ENCODE data around the gene MACF1. TPM values are rescaled to one million over a fixed set of nuclear protein-coding genes. Genes with fewer than 3 reads are reported as not detected.

MACF1 gene
- total RNA-seq, 1 experiment from 2014 or later = 104 TPM

DNA sequence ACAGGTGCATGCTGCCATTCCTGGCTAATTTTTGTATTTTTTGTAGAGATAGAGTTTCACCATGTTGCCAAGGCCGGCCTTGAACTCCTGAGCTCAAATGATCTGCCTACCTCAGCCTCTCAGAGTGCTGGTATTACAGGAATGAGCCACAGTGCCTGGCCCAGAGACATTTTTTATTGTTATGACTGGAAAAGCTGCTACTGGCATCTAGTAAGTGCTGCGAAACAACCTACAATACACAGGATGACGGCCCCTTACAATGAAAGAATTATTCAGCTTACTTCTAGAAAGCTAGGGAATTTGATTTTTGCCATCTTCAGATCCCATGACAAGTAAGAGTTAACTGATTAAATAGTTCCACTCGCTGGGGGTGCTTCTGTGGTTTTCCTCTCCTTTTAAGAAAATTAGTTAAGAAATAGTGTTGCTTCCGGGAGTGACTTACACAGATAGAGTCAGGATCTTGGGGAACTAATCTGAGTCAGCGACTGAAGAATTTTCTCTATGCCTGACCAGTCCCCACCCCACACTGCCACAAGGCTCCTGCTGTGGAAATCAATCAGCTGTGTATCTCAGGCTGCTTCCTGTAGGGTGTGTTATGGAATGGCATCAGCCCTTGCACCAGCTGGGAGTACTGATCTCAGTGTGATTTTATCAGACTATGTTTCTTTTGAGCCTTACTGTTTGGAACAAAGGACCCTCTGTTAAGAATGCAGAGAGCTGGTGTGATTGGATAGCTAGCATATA, 194.0 kb downstream of the MACF1 start:
- Mint-ChIP-seq H3K36me3 (ENCODE audit: insufficient read depth, unreplicated experiment) (no peaks in the 10 kb centered on the region), H3K27ac (ENCODE audit: unreplicated experiment) (peak overlapping the region; percentile 48), H3K4me3 (ENCODE audit: unreplicated experiment) (no peak overlapping the region), H3K4me1 (ENCODE audit: low read depth, unreplicated experiment) (peaks cover 11% of the 10 kb centered on the region), H3K9me3 (ENCODE audit: unreplicated experiment) (no peaks in the 10 kb centered on the region), H3K27me3 (ENCODE audit: insufficient read depth, unreplicated experiment) (no peaks in the 10 kb centered on the region)
- Histone ChIP-seq H3K4me1 (peaks cover 32% of the 10 kb centered on the region), H3K4me3 (ENCODE audit: low read depth, low read length) (no peak overlapping the region), H3K36me3 (ENCODE audit: control insufficient read depth, insufficient read depth, low read length) (no peaks in the 10 kb centered on the region), H3K27me3 (replicated peaks; ENCODE audit: control insufficient read depth, insufficient read depth, low read length) (no peaks in the 10 kb centered on the region), H3K9me3 (no peaks in the 10 kb centered on the region)
- intact Hi-C loops (cut with micrococcal nuclease; ENCODE audit: unreplicated experiment) = loop anchor here (1.0 kb wide), 1 partner anchor 10 kb away; no protein-coding TSS in a partner anchor
- TF ChIP-seq, protein P1, sequence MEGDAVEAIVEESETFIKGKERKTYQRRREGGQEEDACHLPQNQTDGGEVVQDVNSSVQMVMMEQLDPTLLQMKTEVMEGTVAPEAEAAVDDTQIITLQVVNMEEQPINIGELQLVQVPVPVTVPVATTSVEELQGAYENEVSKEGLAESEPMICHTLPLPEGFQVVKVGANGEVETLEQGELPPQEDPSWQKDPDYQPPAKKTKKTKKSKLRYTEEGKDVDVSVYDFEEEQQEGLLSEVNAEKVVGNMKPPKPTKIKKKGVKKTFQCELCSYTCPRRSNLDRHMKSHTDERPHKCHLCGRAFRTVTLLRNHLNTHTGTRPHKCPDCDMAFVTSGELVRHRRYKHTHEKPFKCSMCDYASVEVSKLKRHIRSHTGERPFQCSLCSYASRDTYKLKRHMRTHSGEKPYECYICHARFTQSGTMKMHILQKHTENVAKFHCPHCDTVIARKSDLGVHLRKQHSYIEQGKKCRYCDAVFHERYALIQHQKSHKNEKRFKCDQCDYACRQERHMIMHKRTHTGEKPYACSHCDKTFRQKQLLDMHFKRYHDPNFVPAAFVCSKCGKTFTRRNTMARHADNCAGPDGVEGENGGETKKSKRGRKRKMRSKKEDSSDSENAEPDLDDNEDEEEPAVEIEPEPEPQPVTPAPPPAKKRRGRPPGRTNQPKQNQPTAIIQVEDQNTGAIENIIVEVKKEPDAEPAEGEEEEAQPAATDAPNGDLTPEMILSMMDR (IDR thresholded peaks at IDR 0.05; ENCODE audit: insufficient read depth in 1 of 2, low read depth in 1 of 2, low read length in 1 of 2, severe bottlenecking in 1 of 2, unreplicated experiment in 1 of 2) = no peak
- BruUV-seq (replicated peaks) = no TSS peak
- DNase-seq = peak; percentile 54 to 69
- ChIA-PET CTCF (interaction anchor here (0.7 to 1.2 kb wide), 3 partner anchors 9 to 12 kb away, joined by 4 to 6 read pairs (median 4); no protein-coding TSS in a partner anchor), POLR2A (interaction anchor here (0.6 to 1.3 kb wide), 2 partner anchors 9 to 595 kb away, joined by 3 read pairs; no protein-coding TSS in a partner anchor)

GRCh38 chr1:39401106-39401505, 196.6 kb downstream of the MACF1 start:
- Mint-ChIP-seq H3K27ac (ENCODE audit: unreplicated experiment) (no peak overlapping the region), H3K27me3 (ENCODE audit: insufficient read depth, unreplicated experiment) (no peaks in the 10 kb centered on the region), H3K36me3 (ENCODE audit: insufficient read depth, unreplicated experiment) (peaks cover 5% of the 10 kb centered on the region), H3K4me1 (ENCODE audit: low read depth, unreplicated experiment) (peaks cover 6% of the 10 kb centered on the region), H3K4me3 (ENCODE audit: unreplicated experiment) (no peak overlapping the region), H3K9me3 (ENCODE audit: unreplicated experiment) (no peaks in the 10 kb centered on the region)
- H3K4me3 ChIP-seq (ENCODE audit: low read depth, low read length) = no peak overlapping the region
- ChIA-PET CTCF (no interaction called here), POLR2A (no interaction called here)
- DNase-seq = no peak
- TF ChIP-seq, protein P1 (IDR thresholded peaks at IDR 0.05; ENCODE audit: insufficient read depth in 1 of 2, low read depth in 1 of 2, low read length in 1 of 2, severe bottlenecking in 1 of 2, unreplicated experiment in 1 of 2) = no peak
- no peaks in the 10 kb centered on the region for H3K27me3 ChIP-seq (replicated peaks; ENCODE audit: control insufficient read depth, insufficient read depth, low read length)
- peaks cover 18% of the 10 kb centered on the region for H3K4me1 ChIP-seq
- no peaks in the 10 kb centered on the region for H3K9me3 ChIP-seq
- intact Hi-C loops (cut with micrococcal nuclease; ENCODE audit: unreplicated experiment) = no loop called here
- no peaks in the 10 kb centered on the region for H3K36me3 ChIP-seq (ENCODE audit: control insufficient read depth, insufficient read depth, low read length)
- BruUV-seq (replicated peaks) = no TSS peak

- Mint-ChIP-seq H3K27ac (ENCODE audit: unreplicated experiment) (peak overlapping the region; percentile 3), H3K9me3 (ENCODE audit: unreplicated experiment) (no peaks in the 10 kb centered on the region), H3K36me3 (ENCODE audit: insufficient read depth, unreplicated experiment) (peaks cover 12% of the 10 kb centered on the region), H3K27me3 (ENCODE audit: insufficient read depth, unreplicated experiment) (no peaks in the 10 kb centered on the region), H3K4me1 (ENCODE audit: low read depth, unreplicated experiment) (peaks cover 12% of the 10 kb centered on the region), H3K4me3 (ENCODE audit: unreplicated experiment) (no peak overlapping the region)
- TF ChIP-seq, protein P1 (IDR thresholded peaks at IDR 0.05; ENCODE audit: insufficient read depth in 1 of 2, low read depth in 1 of 2, low read length in 1 of 2, severe bottlenecking in 1 of 2, unreplicated experiment in 1 of 2) = no peak
- Histone ChIP-seq H3K9me3 (no peaks in the 10 kb centered on the region), H3K27me3 (replicated peaks; ENCODE audit: control insufficient read depth, insufficient read depth, low read length) (no peaks in the 10 kb centered on the region), H3K4me3 (ENCODE audit: low read depth, low read length) (no peak overlapping the region), H3K36me3 (ENCODE audit: control insufficient read depth, insufficient read depth, low read length) (no peaks in the 10 kb centered on the region), H3K4me1 (peaks cover 17% of the 10 kb centered on the region)
- no TSS peak for BruUV-seq (replicated peaks)
- DNase-seq = no peak
- CTCF ChIA-PET = no interaction called here
- intact Hi-C loops (cut with micrococcal nuclease; ENCODE audit: unreplicated experiment) = no loop called here
- POLR2A ChIA-PET = no interaction called here
Observed at GRCh38 chr1:39404876-39405275, 200.4 kb downstream of the MACF1 start.

Measured in Caco-2 (cell line).